Liver (tissue), 9 donors: Measurements from ENCODE around the gene S1PR4. TPM values are rescaled to one million over a fixed set of nuclear protein-coding genes. Genes with fewer than 3 reads are reported as not detected.

Experiments
- DNase-seq: peaks from one replicate; pipeline ENCODE4 v3.0.0-alpha.2; 2017; ENCODE audit warnings: low spot score
- H3K27ac ChIP-seq, 2 donors: one replicate each; pipeline ENCODE4 v1.7.0; 2013; ENCODE audit warnings: inconsistent platforms in 2 of 2, low read length in 2 of 2, control low read depth in 1 of 2, low read depth in 1 of 2, mild to moderate bottlenecking in 1 of 2
- H3K27me3 ChIP-seq, 4 donors: one replicate each; pipeline versions ENCODE4 v1.6.1 to v1.7.0; 2013; ENCODE audit warnings: low read length in 3 of 4, inconsistent platforms in 1 of 4, mild to moderate bottlenecking in 1 of 4, moderate library complexity in 1 of 4; ENCODE audit not compliant: control insufficient read depth in 4 of 4, insufficient read depth in 4 of 4
- H3K36me3 ChIP-seq, 4 donors: one replicate each; pipeline versions ENCODE4 v1.6.1 to v1.7.0; 2013; ENCODE audit warnings: low read length in 3 of 4, mild to moderate bottlenecking in 3 of 4, low read depth in 1 of 4, moderate library complexity in 1 of 4; ENCODE audit not compliant: control insufficient read depth in 4 of 4, insufficient read depth in 3 of 4
- H3K4me1 ChIP-seq, 4 donors: one replicate each; pipeline versions ENCODE4 v1.6.1 to v1.7.0; 2013; ENCODE audit warnings: low read length in 3 of 4, mild to moderate bottlenecking in 3 of 4, moderate library complexity in 1 of 4; ENCODE audit not compliant: control insufficient read depth in 4 of 4, insufficient read depth in 4 of 4
- H3K4me3 ChIP-seq, 3 donors: one replicate each; pipeline versions ENCODE4 v1.6.1 to v1.7.0; 2013; ENCODE audit warnings: low read length in 3 of 3, control low read depth in 1 of 3, low read depth in 1 of 3, mild to moderate bottlenecking in 1 of 3
- H3K9ac ChIP-seq, 2 donors: one replicate each; pipeline ENCODE4 v1.7.0; 2013; ENCODE audit warnings: low read length in 2 of 2, mild to moderate bottlenecking in 2 of 2, moderate library complexity in 2 of 2, control low read depth in 1 of 2, low read depth in 1 of 2
- H3K9me3 ChIP-seq, 4 donors: one replicate each; pipeline versions ENCODE4 v1.6.1 to v1.7.0; 2013; ENCODE audit warnings: low read length in 3 of 4; ENCODE audit not compliant: control insufficient read depth in 4 of 4
- CTCF ChIP-seq: fragments of 150-350 bp; IDR thresholded peaks from 2 replicates; pipeline ENCODE4 v1.5.1; 2017; ENCODE audit warnings: improper control_type of control experiment, low read depth, low read length; ENCODE audit not compliant: missing input control
- EGR1 ChIP-seq, 2 donors: IDR thresholded peaks; 2 replicates each; pipeline ENCODE4 v1.6.1; 2016 to 2018; ENCODE audit warnings: antibody characterized with exemption in 2 of 2, low read depth in 2 of 2
- HNF4G ChIP-seq: IDR thresholded peaks from 2 replicates; pipeline ENCODE4 v1.6.1; 2016; ENCODE audit warnings: antibody characterized with exemption
- MAX ChIP-seq: IDR thresholded peaks from 2 replicates; pipeline ENCODE4 v1.6.1; 2016; ENCODE audit warnings: antibody characterized with exemption
- NR2F2 ChIP-seq: IDR thresholded peaks from 2 replicates; pipeline ENCODE4 v1.6.1; 2016; ENCODE audit warnings: antibody characterized with exemption
- RAD21 ChIP-seq, 2 donors: IDR thresholded peaks; 2 replicates each; pipeline ENCODE4 v1.6.1; 2016; ENCODE audit warnings: antibody characterized with exemption in 2 of 2, mild to moderate bottlenecking in 2 of 2
- SP1 ChIP-seq: IDR thresholded peaks from 2 replicates; pipeline ENCODE4 v1.6.1; 2018; ENCODE audit warnings: antibody characterized with exemption, mild to moderate bottlenecking
- YY1 ChIP-seq: IDR thresholded peaks from 2 replicates; pipeline ENCODE4 v1.6.1; 2016; ENCODE audit warnings: antibody characterized with exemption, mild to moderate bottlenecking
- ZBTB33 ChIP-seq: IDR thresholded peaks from 2 replicates; pipeline ENCODE4 v1.6.1; 2016; ENCODE audit warnings: antibody characterized with exemption
- WGBS: extraction: QIAGEN DNeasy Blood & Tissue Kit; methylation state at CpG from one replicate; pipeline ENCODE4 v1.1.7; 2013; 5-methylcytosine and 5-hydroxymethylcytosine counted together
- polyA plus RNA-seq, 2 donors: library from polyadenylated mRNA; stranded (reverse) in 1 of 2; unstranded in 1 of 2; fragments of 200-250 nt in 1 of 2; fragments of >200 nt in 1 of 2; fragmentation: Nextera tagmentation in 1 of 2; extraction: Ambion mirVana in 1 of 2; gene quantifications; one replicate each; pipeline versions ENCODE4 v1.2.1 to v1.2.3, GENCODE V29; 2013 to 2015
- total RNA-seq, 2 donors: library from RNA; depleted of rRNA; stranded (reverse); fragments of >200 nt; gene quantifications; one replicate each; pipeline ENCODE4 v1.2.3, GENCODE V29; 2014
- donor health status: healthy.
- donor health status: healthy.
- donor health status: healthy.
- donor health status: healthy.
- donor health status: healthy.

The S1PR4 gene
- total and polyA plus RNA-seq, 4 donors, result 0.93 to 11.0 (median 2.1) TPM

GRCh38 chr19:3175781-3176714 is 2.5 kb upstream of the S1PR4 start:
- TF ChIP-seq ZBTB33 (no peak), CTCF (no peak), RAD21 (IDR thresholded peaks at IDR 0.05) (no peak)
- no peak for DNase-seq
- H3K4me1 ChIP-seq, result peaks cover 0 to 4% (median under 1%) of the 10 kb centered on the region in 4 donors
- no peak overlapping the region for H3K9ac ChIP-seq
- H3K36me3 ChIP-seq, result no peaks in the 10 kb centered on the region
- no peaks in the 10 kb centered on the region for H3K27me3 ChIP-seq
- no peaks in the 10 kb centered on the region for H3K9me3 ChIP-seq
- WGBS, result 71% methylated on average over 17 of the region's 17 CpGs
- no peak overlapping the region for H3K4me3 ChIP-seq
- peak overlapping the region in 1 of 2 donors; percentile 0 for H3K27ac ChIP-seq

- Histone ChIP-seq H3K4me1 (peaks cover 0 to 2% (median 0%) of the 10 kb centered on the region in 4 donors), H3K27me3 (no peaks in the 10 kb centered on the region), H3K27ac (peak overlapping the region in 1 of 2 donors; percentile 0), H3K36me3 (no peaks in the 10 kb centered on the region), H3K9ac (no peak overlapping the region), H3K9me3 (no peaks in the 10 kb centered on the region), H3K4me3 (no peak overlapping the region)
- no peak for DNase-seq
- 88% methylated on average over 11 of the region's 11 CpGs for WGBS
- TF ChIP-seq EGR1 (IDR thresholded peaks at IDR 0.05; ENCODE audit: low read depth in 2 of 2), result no peak
- no peak for TF ChIP-seq HNF4G
- TF ChIP-seq SP1, result no peak
- no peak for TF ChIP-seq MAX
- no peak for TF ChIP-seq YY1
- TF ChIP-seq NR2F2, result no peak
Observed at GRCh38 chr19:3176715-3177501, 1.7 kb upstream of the S1PR4 start.
